ENCODE measurements around the gene ZNF598.

The ZNF598 gene

DNA sequence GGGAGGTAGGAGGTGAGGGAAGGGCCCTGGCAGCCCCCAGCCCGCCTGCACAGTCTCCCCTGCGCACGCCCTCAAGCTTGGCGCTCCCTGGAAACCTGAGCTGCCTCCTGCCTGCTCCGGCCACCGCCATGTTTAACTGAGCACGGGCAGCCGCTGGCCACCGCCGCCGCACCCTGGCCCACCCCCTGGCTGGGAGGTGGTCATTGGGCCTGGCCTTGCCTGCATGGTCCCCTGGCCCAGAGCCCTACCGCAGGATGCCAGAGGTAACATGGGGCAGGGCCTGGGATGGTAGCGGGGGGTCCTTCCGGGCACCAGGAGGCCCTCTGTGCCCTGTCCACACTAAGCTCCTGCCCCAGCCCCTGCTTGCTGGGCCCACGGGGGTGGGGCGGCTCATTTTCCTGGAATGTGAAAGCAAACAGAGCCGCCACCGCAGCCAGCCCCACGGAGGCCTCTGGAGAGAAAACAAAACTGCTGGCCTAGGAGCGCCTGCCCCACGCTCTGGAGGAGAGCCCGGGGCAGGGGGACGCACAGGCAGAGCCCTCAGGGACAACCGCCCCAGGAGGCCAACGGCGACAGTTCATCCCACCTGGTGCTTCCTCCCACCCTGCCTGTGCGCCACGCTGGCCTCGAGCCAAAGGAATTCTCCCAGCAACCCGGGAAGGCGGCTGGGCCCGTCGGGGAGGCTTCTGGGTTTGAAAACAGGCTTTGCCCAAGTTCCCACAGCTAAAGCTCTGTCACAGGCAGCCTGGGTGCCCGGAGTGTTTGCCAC, 26.0 kb upstream of the ZNF598 start (continued):
- TF ChIP-seq ZBTB20 (tag by site-specific recombination; IDR thresholded peaks at IDR 0.05) (no peak), ZNF140 (tag by site-specific recombination; IDR thresholded peaks at IDR 0.05) (no peak; the same call in 1 of the 2 replicates), ZFHX2 (tag by site-specific recombination; conservative IDR thresholded peaks at IDR 0.05) (peak; percentile 91), TSHZ1 (tag by site-specific recombination; IDR thresholded peaks at IDR 0.05; ENCODE audit: borderline replicate concordance) (no peak), ZNF585B (tag by site-specific recombination; IDR thresholded peaks at IDR 0.05) (no peak), PRDM10 (tag by site-specific recombination; IDR thresholded peaks at IDR 0.05) (no peak), ZNF777 (tag by site-specific recombination; IDR thresholded peaks at IDR 0.05; ENCODE audit: borderline replicate concordance) (peak; percentile 81), MZF1 (tag by site-specific recombination; IDR thresholded peaks at IDR 0.05; ENCODE audit: borderline replicate concordance) (no peak), ZEB2 (tag by site-specific recombination; IDR thresholded peaks at IDR 0.05) (peak; percentile 37; the same call in 1 of the 2 replicates), ZNF530 (tag by site-specific recombination; IDR thresholded peaks at IDR 0.05; ENCODE audit: low read depth) (no peak), ZNF548 (tag by site-specific recombination; IDR thresholded peaks at IDR 0.05) (no peak), ZNF10 (tag by site-specific recombination; IDR thresholded peaks at IDR 0.05) (no peak), OVOL3 (tag by site-specific recombination; IDR thresholded peaks at IDR 0.05) (no peak), ZSCAN16 (tag by site-specific recombination; IDR thresholded peaks at IDR 0.05) (no peak), PBX3 (CRISPR knock-in tag; IDR thresholded peaks at IDR 0.05) (no peak), ZNF76 (tag by site-specific recombination; IDR thresholded peaks at IDR 0.05; ENCODE audit: borderline replicate concordance, low read depth) (peak; percentile 76; the same call in 1 of the 2 replicates), ZNF169 (tag by site-specific recombination; IDR thresholded peaks at IDR 0.05) (no peak), GLIS2 (tag by site-specific recombination; IDR thresholded peaks at IDR 0.05) (peak; percentile 60), KLF17 (tag by site-specific recombination; IDR thresholded peaks at IDR 0.05) (0 out of 2 replicates have a peak, but pooled peaks have one; percentile 19), ZNF114 (tag by site-specific recombination; IDR thresholded peaks at IDR 0.05) (no peak), ZNF558 (tag by site-specific recombination; IDR thresholded peaks at IDR 0.05) (no peak), ZBTB17 (tag by site-specific recombination; IDR thresholded peaks at IDR 0.05) (peak; percentile 31; the same call in 1 of the 2 replicates), ZFP41 (tag by site-specific recombination; IDR thresholded peaks at IDR 0.05; ENCODE audit: borderline replicate concordance) (no peak), ZNF792 (tag by site-specific recombination; IDR thresholded peaks at IDR 0.05) (no peak), ZXDB (tag by site-specific recombination; IDR thresholded peaks at IDR 0.05) (peak; percentile 50)
- TF ChIP-seq, protein P1, sequence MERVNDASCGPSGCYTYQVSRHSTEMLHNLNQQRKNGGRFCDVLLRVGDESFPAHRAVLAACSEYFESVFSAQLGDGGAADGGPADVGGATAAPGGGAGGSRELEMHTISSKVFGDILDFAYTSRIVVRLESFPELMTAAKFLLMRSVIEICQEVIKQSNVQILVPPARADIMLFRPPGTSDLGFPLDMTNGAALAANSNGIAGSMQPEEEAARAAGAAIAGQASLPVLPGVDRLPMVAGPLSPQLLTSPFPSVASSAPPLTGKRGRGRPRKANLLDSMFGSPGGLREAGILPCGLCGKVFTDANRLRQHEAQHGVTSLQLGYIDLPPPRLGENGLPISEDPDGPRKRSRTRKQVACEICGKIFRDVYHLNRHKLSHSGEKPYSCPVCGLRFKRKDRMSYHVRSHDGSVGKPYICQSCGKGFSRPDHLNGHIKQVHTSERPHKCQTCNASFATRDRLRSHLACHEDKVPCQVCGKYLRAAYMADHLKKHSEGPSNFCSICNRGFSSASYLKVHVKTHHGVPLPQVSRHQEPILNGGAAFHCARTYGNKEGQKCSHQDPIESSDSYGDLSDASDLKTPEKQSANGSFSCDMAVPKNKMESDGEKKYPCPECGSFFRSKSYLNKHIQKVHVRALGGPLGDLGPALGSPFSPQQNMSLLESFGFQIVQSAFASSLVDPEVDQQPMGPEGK (tag by site-specific recombination; IDR thresholded peaks at IDR 0.05): peak; percentile 64; the same call in 1 of the 2 replicates
- TF ChIP-seq, protein P2, sequence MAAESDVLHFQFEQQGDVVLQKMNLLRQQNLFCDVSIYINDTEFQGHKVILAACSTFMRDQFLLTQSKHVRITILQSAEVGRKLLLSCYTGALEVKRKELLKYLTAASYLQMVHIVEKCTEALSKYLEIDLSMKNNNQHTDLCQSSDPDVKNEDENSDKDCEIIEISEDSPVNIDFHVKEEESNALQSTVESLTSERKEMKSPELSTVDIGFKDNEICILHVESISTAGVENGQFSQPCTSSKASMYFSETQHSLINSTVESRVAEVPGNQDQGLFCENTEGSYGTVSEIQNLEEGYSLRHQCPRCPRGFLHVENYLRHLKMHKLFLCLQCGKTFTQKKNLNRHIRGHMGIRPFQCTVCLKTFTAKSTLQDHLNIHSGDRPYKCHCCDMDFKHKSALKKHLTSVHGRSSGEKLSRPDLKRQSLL (tag by site-specific recombination; IDR thresholded peaks at IDR 0.05): no peak
